Daoy (cell line): Measurements from ENCODE around the gene CFL1. TPM values are rescaled to one million over a fixed set of nuclear protein-coding genes. Genes with fewer than 3 reads are reported as not detected.

Source experiments
- DNase-seq: peaks from one replicate; pipeline ENCODE4 v3.0.0-alpha.2; 2015; ENCODE audit warnings: low read depth
- total RNA-seq: library from RNA; depleted of rRNA; stranded (reverse); fragments of >200 nt; shearing (Covaris generic); gene quantifications from 2 replicates; pipeline ENCODE4 v1.2.3, GENCODE V29; 2014

The CFL1 gene
- total RNA-seq, 1 experiment from 2014 or later, result 1,524 TPM

DNA sequence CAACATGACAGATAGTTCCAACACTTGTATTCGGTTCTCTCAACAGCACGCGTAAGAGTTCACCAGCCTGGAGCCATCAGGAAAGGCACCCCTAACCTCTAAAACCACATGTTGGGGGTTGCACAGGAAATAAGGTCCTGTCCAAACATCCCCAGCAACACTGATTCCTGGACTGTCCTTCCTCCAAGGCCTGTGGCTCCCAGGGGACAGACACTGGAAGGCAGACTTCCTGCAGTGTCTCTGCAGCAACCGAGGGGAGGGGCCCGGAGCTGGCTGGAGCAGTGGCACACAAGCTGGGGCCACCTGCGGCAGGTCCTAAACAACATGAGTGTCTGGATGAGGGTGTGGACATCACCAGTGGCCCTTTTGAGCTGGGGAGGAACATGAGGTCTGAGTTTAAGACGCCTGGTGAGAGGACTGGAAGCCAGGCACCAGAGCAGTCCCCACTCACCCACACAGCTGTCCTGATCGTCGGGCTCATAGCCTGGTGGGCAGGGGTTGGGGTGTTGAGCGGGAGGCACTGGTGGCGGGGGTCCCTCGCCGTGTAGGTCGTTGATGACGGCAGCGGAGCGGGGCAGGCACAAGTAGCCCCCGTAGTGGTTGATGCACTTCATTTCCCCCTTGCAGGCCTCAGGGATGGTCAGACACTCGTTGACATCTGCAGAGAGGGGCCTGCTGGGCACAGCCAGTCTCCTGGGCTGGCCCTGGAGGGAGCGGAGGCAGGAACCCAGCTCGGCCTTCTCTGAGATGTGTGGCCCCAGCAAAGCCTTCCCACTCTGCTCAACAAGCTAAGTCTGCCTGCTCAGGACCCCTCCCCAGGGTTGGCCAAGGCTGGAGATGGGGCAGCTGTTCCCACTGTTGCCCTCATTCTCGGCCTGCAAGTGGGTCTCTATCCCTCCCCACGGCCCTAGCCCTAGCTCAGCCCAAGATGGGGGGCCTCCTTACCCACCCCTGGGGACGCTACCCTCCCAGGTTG lies 13.0 kb upstream of the CFL1 start:
- DNase-seq, result no peak

DNA sequence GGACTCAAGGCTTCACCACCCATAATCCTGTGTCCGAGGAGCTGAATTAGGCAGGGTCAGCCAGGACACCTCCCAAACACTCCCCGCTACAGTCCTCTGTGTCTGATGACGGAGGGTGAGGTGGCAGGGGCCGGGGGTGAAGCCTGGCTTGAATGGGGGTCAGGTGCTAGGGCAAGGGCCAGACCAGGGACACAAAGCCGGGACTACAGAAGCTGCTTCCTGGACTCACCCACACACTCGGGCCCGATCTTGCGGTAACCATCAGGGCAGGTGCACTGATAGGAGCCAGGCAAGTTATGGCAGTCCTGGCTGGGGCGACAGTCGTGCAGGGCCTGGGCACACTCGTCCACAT lies 12.3 kb upstream of the CFL1 start:
- DNase-seq, result no peak

DNA sequence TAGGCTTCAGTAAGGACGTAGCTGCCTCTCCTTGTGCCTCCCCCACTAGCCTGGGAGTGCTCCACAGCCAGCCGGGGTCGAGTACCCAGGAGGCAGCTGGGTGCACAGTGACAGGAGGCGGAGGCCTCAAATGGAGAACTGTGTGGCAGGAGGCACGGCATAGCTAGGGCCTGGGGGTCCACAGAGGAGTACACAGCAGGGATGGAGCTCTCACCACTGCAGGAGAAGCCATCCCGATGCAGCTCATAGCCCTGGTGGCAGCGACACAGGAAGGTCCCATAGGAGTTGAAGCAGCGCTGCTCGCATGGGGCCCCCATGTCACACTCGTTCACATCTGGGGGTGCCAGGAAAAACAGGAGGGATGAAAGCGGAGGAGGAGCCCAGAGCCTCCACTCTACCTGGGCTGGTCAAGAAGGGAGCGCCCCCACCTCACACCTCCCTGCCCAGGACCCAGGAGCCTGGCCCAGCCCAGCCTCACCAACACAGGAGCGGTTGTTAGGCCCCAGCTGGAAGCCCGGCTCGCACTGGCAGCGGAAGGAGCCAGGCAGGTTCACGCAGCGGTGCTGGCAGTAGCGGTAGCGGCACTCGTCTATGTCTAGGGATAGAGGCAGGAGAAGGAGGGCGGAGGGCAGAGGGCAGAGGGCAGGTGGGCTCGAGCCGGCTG lies 11.8 kb upstream of the CFL1 start:
- no peak for DNase-seq

DNA sequence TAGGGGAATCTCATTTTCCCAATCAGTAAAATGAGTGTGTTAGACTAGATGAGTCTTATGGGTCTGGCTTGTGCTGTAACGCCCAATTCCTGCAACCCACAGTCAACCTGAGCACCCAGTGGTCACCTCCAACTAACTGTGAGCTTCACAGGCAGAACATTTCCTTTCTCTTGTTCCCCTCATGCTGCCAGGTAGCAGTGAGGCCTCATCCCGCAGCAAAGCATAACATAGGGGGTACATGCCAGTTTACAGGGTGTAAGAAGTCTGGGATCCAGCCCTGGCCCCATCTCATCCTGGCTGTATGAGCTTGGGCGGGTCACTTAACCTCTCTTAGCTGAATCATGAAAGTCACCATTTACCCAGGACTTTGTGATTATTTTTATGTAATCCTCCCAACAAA lies 10.9 kb upstream of the CFL1 start:
- no peak for DNase-seq

DNA sequence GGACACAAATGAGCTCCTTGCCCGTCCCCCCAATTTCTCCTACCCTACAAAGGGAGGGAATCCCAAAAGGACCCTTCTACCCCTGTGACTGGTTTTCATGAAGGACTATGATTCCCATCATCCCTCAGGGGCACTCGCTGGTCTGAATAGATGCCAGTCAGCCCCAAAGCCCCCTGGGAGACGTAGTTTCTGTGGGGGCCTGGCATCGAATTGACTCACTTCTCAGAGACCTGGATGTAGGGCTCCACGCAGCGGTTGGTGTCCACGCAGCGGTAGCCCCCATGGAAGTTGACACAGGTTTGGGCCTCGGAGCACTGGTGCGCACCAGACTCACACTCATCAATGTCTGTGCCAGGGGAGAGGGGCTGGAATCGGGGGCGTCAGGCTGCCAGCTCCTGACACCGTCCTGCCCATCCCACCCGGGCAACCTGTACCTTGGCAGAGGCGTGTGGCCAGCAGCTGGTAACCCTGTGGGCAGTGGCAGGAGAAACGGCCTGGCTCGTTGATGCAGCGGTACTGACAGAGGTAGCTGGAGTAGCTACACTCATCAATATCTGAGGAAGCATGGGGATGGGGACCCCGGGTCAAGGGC lies 10.2 kb upstream of the CFL1 start:
- no peak for DNase-seq

DNA sequence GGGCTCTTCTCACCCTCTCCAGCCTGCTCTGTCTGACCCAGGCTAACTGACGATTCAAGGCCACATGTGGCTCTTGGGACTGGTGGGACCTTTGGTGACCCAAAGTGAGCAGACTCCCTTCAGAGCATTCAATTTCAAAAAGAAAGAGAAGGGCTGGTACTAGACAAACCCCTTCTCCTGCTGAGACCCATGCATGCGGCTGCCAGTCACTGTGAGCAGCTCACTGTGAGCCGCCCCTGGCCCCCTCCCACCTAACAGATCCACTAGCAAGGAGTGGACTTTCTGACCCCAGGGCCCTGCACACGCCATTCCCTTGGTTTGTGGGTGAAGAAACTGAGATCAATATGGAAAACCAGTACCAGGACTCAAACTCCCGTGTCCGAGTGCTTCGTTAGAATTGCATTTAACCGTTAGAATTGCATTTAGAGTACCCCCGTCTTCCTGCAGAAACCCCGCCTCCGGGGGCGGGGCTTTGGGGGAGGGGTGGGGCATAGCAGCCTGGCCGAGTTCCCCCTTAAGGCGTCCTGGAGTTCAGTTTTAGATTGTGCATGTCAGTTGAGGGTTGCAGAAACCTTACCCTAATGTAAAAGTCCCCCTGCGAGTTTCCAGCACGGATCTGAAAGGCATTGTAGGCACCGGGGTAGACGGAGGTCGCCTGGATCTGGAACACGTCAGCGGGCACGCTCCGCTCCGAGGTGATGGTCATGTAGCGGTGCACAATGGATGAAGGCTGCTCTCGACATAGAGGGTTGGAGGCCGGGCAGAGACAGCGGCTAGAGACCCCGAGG lies 9.5 kb upstream of the CFL1 start:
- no peak for DNase-seq

DNA sequence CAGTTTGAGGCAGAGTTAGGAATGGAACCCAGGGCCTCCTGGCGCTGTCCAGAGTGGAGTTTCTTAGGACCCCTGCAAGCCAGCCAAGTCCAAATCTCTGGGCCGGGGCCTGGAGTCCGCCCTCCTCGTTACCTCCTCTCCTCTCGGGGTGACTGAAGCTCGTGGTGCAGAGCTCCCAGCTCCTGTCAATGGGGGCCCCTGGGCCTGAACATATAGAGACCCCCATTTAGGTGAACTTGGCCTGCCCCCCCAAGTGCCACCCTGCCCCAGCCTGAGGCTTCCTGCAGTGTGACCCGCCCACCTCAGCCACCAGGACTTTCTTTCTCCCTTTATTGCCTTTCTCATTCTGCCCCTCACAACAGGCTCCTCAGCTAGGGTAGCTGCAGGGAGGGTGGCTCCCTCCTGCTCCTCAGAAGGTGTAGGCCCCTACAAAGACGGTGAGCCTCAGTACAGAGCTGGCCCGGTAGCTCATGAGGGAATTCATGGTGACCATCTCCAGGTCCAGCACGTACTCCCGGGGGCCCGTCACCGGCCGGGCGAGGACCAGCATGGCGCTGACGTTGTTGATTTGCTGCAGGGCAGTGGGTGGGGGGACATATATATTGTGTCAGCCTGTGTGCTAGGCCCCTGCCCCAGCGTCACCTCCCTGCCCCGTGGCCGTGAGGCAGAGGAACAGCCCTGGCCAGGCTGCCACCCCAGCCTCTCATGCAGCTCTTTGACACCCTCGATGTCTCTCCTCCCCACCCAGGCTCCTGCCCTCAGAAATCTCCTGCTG lies 8.7 kb upstream of the CFL1 start:
- DNase-seq, result no peak

DNA sequence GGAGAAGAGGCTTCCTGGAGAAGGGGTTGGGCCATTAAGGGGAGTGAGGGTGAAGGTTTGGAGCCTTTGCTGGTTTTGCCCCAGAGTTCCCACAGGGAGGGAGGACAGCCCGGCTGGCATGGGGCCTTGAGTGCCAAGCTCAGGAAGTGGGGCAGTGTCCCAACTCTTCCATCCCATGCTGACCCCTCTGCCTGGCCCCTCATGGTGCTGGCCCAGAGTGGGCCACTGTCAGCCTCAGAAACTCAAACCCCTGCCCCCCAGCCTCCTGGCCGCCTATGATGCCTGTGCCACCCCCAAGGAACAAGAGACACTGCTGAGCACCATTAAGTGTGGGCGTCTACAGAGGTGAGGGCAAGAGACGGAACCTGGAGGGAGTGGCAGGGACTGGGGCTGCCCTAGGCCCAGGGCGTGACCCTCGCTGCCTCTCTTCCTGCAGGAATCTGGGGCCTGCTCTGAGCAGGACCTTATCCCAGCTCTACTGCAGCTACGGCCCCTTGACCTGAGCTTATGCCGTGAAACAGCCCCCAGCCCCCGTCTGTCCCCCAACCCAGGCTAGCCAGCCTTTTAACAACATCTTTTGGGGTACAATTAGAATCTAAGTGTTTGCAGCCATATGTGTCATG lies 7.7 kb upstream of the CFL1 start:
- DNase-seq, result no peak

DNA sequence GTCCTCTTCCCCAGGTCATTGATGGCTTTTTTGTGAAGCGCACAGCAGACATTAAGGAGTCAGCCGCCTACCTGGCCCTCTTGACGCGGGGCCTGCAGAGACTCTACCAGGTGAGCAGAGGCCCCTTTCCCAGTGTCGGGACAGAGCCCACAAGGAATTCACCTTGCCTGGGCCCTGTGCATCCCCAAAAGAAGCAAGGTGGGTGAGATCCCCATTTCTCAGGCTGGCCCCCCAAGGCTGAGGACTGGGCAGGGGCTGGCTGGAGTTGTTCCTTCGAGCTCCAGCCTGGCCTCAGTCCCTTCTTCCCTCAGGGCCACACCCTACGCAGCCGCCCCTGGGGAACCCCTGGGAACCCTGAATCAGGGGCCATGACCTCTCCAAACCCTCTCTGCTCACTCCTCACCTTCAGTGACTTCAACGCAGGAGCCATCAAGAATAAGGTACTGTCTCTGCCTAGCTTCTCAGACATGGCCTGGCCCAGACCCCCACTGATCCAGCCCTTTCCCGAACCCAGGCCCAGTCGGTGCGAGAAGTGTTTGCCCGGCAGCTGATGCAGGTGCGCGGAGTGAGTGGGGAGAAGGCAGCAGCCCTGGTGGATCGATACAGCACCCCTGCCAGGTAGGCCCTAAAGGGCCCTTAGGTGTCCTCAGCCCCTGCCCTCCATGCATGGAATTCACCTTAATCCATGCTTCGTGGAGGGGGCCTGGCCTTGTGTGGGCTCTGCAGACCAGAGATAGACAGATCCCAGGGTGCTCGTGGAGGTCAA lies 6.9 kb upstream of the CFL1 start:
- DNase-seq, result no peak

DNA sequence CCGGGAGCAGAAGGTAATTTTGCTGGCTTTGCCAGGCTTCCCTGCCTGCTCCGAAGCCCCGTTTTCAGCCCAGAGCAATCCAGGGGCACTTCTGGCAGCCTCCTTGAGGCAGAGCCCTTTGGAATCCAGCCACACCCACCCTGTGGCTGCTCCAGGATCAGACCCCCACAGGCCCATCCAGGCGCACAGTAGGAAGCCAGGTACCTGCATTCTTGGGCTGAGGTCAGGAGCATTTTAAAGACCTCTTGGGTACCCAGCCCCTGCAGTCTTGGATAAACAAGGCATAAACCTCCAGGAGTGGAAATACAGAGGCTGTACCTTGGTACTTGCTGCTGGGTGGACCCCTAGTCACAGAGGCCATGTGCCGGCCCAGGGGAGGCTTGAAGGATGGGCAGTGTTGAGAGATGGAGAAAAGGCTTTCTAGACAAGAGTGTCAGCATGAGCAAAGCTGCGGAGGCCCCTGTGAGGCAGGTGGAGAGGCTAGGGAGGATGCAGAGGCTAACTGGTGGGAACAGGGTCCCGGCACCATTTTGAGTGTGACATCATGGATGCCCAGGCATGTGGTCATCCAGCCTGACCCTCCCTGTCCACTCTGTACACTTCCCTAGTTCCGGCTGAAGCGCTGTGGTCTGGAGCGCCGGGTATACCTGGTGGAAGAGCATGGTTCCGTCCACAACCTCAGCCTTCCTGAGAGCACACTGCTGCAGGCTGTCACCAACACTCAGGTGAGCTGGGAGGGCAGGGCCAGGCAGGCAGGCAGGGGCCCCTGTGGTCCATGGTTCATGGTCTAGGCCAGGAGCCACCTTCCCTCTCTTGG lies 6.1 kb upstream of the CFL1 start:
- DNase-seq, result peak; percentile 1

DNA sequence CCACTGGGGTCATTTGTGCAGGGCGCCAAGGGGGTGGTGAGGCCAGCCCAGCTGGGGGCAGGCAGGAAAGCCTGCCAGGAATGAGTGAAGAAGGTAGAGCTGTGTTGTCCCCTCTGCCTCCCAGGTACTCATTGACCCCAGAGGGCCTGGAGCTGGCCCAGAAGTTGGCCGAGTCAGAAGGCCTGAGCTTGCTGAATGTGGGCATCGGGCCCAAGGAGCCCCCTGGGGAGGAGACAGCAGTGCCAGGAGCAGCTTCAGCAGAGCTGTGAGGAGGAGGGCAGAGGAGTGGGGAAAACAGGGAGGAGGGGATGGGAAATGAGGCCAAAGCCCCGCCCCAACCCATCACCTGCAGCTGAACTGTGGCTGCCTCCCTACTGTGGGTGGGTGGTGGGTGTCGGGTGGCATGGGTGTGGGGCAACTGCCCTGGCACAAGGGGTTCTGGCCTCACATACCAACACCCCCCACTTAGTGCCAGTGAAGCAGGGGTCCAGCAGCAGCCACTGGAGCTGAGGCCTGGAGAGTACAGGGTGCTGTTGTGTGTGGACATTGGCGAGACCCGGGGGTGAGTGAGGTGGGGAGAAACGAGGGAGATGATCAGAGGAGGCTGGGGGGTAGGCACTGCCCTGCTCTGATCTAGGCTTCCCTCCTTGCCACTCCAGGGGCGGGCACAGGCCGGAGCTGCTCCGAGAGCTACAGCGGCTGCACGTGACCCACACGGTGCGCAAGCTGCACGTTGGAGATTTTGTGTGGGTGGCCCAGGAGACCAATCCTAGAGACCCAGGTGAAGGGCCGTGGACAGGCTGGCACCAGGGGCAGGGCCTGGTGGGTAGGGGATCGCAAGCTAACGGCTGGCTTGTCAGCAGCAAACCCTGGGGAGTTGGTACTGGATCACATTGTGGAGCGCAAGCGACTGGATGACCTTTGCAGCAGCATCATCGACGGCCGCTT lies 5.2 kb upstream of the CFL1 start:
- peak; percentile 2 for DNase-seq

DNA sequence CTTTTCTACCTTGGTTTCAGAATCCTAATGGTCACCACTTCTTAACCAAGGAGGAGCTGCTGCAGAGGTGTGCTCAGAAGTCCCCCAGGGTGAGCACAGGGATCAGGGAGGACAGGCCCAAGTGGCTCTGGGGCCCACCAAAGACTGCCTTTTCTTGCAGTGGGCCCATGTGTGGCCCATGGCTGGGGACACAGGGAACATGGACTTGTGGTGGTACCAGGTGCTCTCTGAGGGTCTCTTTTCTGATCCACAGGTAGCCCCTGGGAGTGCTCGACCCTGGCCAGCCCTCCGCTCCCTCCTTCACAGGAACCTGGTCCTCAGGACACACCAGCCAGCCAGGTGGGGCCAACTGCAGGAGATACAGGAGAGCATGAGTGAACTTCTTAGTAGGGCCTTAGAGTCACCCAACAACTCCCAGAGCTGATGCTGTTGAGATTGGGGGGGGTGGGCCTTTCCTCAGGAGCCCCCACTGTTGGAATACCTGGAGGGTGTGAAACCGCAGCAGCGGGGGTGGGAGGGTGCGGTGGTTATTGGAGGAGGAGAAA lies 4.3 kb upstream of the CFL1 start:
- no peak for DNase-seq

DNA sequence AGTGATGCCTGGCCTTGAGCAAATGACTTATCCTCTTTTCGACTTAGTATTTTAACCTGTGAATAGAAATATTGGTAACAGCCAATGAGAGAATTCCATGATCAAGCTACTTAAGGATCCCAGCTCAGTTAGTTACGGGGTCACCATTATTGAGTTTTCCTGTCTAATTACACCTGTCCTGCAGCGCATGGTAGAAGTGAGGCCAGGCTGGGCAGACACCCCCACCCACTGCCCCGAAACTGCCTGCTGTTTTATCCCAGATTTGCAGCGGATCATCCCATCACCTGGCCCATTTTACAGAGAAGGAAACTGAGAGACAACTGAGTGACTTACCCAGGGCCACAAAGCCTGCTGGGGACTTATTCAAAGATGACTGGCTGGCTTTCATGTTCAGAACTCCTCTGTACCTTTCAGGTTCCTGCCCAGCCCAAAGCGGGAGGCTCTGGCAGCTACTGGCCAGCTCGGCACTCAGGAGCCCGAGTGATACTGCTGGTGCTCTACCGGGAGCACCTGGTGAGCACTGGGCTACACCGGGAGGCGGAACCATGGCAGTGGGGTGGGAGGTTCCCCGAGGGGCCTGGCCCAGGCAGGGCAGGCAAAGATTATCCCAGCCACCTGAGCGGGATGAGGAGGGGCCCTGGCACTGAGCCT lies 3.7 kb upstream of the CFL1 start:
- no peak for DNase-seq

DNA sequence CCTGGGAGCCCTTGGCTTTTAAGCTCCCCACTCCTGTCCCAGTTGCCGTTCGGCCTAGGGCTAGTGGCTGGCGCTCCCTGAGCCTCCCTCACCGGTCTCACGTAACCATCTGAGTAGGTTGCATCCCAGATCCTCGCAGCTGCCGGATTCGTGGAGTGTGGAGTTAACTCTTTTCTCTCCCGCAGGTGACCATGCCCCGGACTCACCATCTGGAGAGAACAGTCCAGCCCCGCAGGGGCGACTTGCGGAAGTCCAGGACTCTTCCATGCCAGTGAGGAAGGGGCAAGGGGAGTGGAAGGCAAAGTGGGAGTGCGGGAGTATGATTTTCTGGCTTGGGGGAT lies 3.2 kb upstream of the CFL1 start:
- DNase-seq, result no peak

DNA sequence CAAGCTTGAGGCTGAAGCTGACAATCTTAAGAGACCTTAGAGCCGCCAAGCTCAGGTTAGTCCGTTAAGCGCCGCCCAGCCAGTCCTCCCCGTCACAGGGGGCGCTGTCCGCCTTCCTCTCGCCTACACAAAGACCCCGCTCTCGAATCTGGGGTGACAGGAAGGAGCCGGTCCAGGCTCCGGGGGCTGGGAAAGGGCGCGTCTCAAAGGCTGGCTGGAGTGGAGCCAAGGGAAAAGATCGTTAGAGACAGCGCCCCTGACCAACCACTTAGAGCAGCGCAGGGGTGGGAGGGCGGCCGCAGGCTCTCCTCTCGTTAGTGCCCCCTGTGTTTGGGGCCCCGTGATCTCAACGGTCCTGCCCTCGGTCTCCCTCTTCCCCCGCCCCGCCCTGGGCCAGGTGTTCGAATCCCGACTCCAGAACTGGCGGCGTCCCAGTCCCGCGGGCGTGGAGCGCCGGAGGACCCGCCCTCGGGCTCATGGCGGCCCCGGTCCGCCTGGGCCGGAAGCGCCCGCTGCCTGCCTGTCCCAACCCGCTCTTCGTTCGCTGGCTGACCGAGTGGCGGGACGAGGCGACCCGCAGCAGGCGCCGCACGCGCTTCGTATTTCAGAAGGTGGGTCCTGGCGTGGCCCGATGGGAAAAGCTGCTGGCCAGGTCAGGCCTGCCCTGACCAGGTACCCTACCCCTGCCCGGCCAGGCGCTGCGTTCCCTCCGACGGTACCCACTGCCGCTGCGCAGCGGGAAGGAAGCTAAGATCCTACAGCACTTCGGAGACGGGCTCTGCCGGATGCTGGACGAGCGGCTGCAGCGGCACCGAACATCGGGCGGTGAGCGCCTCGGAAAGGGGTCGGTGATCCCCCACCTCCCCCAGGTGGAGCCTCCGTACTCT lies 2.5 kb upstream of the CFL1 start, which contains the start of gene MUS81:
Gene MUS81, plus strand, starts transcription at position 156 of the 887 bp plus-strand sequence. Its CDS starts 321 bp downstream, at position 477.
- DNase-seq, result peak; percentile 98

DNA sequence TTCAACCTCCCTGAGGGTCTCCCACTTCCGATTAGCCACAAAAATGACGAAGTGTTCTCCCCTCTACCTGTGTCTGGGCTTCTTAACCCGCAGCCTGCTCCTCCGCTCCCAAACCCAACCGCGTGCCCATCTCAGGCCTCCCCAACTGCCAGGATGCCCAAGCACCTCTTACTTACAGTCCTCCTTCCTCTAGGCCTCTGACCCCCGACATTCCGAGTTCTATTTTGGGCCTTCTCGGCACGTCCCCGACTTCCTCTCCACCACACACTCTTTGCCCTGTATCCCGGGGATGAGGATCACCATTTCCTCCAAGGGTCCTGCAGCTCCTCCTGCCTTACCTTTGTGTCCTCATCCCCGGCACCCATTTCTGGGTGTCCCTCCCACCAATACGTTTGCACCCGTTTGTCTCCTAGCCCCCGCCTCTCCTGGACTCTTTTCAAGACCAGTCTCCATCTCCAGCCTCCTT lies 1.9 kb upstream of the CFL1 start:
- DNase-seq, result no peak
